C4-2B (cell line): Measurements from ENCODE around the gene BHLHA15.

ENCODE experiments used
- CTCF ChIP-seq: fragments of 450-650 bp; conservative IDR thresholded peaks from 2 replicates; pipeline ENCODE4 v1.5.1; 2017; ENCODE audit warnings: mild to moderate bottlenecking
- ZFX ChIP-seq: fragments of 450-650 bp; IDR thresholded peaks from 2 replicates; pipeline ENCODE4 v1.6.1; 2017

- TF ChIP-seq CTCF (no peak), ZFX (no peak)
Measured at GRCh38 chr7:98180751-98181150, 30.5 kb upstream of the BHLHA15 start.
